Smooth muscle cell of trachea (primary cell): ENCODE data around the gene KRTAP12-1. TPM values are rescaled to one million over a fixed set of nuclear protein-coding genes. Genes with fewer than 3 reads are reported as not detected.

Experiments used
- total RNA-seq: library from RNA; depleted of rRNA; stranded (reverse); fragments of >200 nt; gene quantifications from 2 replicates; pipeline ENCODE4 v1.2.1, GENCODE V29; 2014

The KRTAP12-1 gene
- not detected in 2 replicates for total RNA-seq

GRCh38 chr21:44681861-44682579 is at the start of gene KRTAP12-1:
TSS of gene KRTAP12-1 (minus strand) at chr21:44682163. CDS start at chr21:44682123, 40 bp downstream.

GRCh38 chr21:44711327-44712202 is 29.6 kb upstream of the KRTAP12-1 start, which contains the start of gene TSPEAR:
TSS of gene TSPEAR (minus strand) at chr21:44711572. CDS start at chr21:44711514, 58 bp downstream.

GRCh38 chr21:44697172-44697810 is 15.3 kb upstream of the KRTAP12-1 start, which contains the start of gene KRTAP10-12:
TSS of gene KRTAP10-12 (plus strand) at chr21:44697172. CDS start at chr21:44697202, 30 bp downstream.

GRCh38 chr21:44666401-44667320 is 15.3 kb downstream of the KRTAP12-1 start, which contains the start of gene KRTAP12-2:
TSS of gene KRTAP12-2 (minus strand) at chr21:44666927. CDS start at chr21:44666886, 41 bp downstream.

GRCh38 chr21:44657635-44658540 is 24.1 kb downstream of the KRTAP12-1 start, which contains the start of gene KRTAP12-3:
TSS of gene KRTAP12-3 (plus strand) at chr21:44657932. CDS start at chr21:44657980, 48 bp downstream.

GRCh38 chr21:44654576-44655175 is 27.3 kb downstream of the KRTAP12-1 start, which contains the start of gene KRTAP12-4:
TSS of gene KRTAP12-4 (minus strand) at chr21:44654659. CDS start at chr21:44654614, 45 bp downstream.

GRCh38 chr21:44646366-44647221 is 35.4 kb downstream of the KRTAP12-1 start, which contains the start of gene KRTAP10-11:
TSS of gene KRTAP10-11 (plus strand) at chr21:44646414. CDS start at chr21:44646459, 45 bp downstream.

GRCh38 chr21:44637018-44637850 is 44.7 kb downstream of the KRTAP12-1 start, which contains the start of gene KRTAP10-10:
TSS of gene KRTAP10-10 (plus strand) at chr21:44637356. CDS start at chr21:44637418, 62 bp downstream.

Other genes with a start within 250 kb of the KRTAP12-1 start
- 0.44 and 0.66 TPM in 2 replicates for gene LRRC3, start 226.7 kb downstream of the KRTAP12-1 start, total RNA-seq
- not detected in 2 replicates for gene KRTAP10-1, start 142.0 kb downstream of the KRTAP12-1 start, total RNA-seq
- gene KRTAP10-2, start 130.7 kb downstream of the KRTAP12-1 start, total RNA-seq = not detected in 2 replicates
- not detected in 2 replicates for gene KRTAP10-3, start 123.4 kb downstream of the KRTAP12-1 start, total RNA-seq
- not detected in 2 replicates for gene KRTAP10-4, start 108.4 kb downstream of the KRTAP12-1 start, total RNA-seq
- gene KRTAP10-5, start 101.6 kb downstream of the KRTAP12-1 start, total RNA-seq = not detected in 2 replicates
- gene KRTAP10-6, start 89.7 kb downstream of the KRTAP12-1 start, total RNA-seq = not detected in 2 replicates
- gene KRTAP10-7, start 81.6 kb downstream of the KRTAP12-1 start, total RNA-seq = not detected in 2 replicates
- not detected in 2 replicates for gene KRTAP10-8, start 70.1 kb downstream of the KRTAP12-1 start, total RNA-seq
- gene KRTAP10-9, start 55.1 kb downstream of the KRTAP12-1 start, total RNA-seq = not detected in 2 replicates
- not detected in 2 replicates for gene KRTAP10-10, start 44.8 kb downstream of the KRTAP12-1 start, total RNA-seq
- gene KRTAP10-11, start 35.7 kb downstream of the KRTAP12-1 start, total RNA-seq = not detected in 2 replicates
- not detected in 2 replicates for gene KRTAP12-4, start 27.5 kb downstream of the KRTAP12-1 start, total RNA-seq
- gene KRTAP12-3, start 24.2 kb downstream of the KRTAP12-1 start, total RNA-seq = not detected in 2 replicates
- gene KRTAP12-2, start 15.2 kb downstream of the KRTAP12-1 start, total RNA-seq = not detected in 2 replicates
- not detected in 2 replicates for gene KRTAP10-12, start 15.0 kb upstream of the KRTAP12-1 start, total RNA-seq
- gene TSPEAR, start 29.4 kb upstream of the KRTAP12-1 start, total RNA-seq = not detected in 2 replicates
- gene UBE2G2, start 119.7 kb upstream of the KRTAP12-1 start, total RNA-seq = 58.6 and 98.6 TPM in 2 replicates
- 92.6 and 145 TPM in 2 replicates for gene SUMO3, start 135.9 kb upstream of the KRTAP12-1 start, total RNA-seq
- gene PTTG1IP, start 191.5 kb upstream of the KRTAP12-1 start, total RNA-seq = 253 and 305 TPM in 2 replicates
- gene ITGB2, start 238.7 kb upstream of the KRTAP12-1 start, total RNA-seq = not detected in 2 replicates